Neural cell (in vitro differentiated cells): ENCODE results near the gene C22orf23.

Experiments used
- EP300 ChIP-seq: fragments of 450-650 bp; conservative IDR thresholded peaks from 2 replicates; pipeline ENCODE4 v1.6.1; 2014; ENCODE audit warnings: antibody characterized with exemption, mild to moderate bottlenecking, moderate library complexity; ENCODE audit not compliant: poor library complexity, severe bottlenecking
- RAD21 ChIP-seq: fragments of 450-650 bp; conservative IDR thresholded peaks from 2 replicates; pipeline ENCODE4 v1.6.1; 2014; ENCODE audit warnings: antibody characterized with exemption, mild to moderate bottlenecking, moderate library complexity
- TF ChIP-seq, protein P1 (sequence below): fragments of 450-650 bp; IDR thresholded peaks from 2 replicates; pipeline ENCODE4 v1.5.1; 2014; ENCODE audit warnings: antibody characterized with exemption, mild to moderate bottlenecking, moderate library complexity; ENCODE audit not compliant: poor library complexity, severe bottlenecking
- TF ChIP-seq, protein P2 (sequence below): IDR thresholded peaks from 2 replicates; pipeline ENCODE4 v1.6.1; 2012; ENCODE audit warnings: borderline replicate concordance

DNA sequence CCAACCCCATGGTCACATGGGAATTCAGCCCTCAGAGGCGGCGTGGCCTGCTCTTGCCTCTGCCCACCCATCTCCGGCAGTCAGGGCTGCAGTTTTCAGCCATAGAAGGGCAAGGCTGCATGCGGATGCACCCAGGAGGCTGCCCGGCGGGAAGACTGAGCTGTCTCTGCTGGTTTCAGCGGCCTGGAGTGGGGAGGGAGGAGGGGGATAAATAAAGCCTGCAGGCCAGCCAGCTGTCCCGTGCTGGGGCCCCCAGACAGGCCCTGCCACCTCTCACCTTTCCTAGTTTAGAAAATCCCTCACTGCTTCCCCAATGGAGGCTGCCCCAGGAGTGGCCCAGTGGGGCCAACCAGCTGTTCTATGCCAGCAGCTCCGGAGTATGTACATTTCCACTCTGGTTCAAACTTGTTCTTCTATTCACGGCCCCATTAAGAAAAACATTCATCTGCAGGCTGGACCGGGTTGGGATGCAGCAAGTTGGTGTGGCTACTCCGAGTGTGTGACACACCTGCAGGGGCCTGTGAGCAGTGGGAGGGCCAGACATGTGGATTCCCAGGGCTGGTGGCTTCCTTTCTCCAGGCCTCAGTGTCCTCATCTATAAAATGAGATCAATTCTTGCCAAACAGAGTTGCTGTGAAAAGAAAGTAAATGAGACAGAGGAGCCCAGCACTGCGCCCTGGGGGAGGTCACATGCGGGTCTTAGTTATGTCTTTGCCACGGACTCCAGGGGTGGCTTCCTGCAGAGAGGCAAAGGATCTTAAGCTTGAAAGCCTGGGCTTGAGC lies 42.3 kb downstream of the C22orf23 start:
- TF ChIP-seq, protein P1, sequence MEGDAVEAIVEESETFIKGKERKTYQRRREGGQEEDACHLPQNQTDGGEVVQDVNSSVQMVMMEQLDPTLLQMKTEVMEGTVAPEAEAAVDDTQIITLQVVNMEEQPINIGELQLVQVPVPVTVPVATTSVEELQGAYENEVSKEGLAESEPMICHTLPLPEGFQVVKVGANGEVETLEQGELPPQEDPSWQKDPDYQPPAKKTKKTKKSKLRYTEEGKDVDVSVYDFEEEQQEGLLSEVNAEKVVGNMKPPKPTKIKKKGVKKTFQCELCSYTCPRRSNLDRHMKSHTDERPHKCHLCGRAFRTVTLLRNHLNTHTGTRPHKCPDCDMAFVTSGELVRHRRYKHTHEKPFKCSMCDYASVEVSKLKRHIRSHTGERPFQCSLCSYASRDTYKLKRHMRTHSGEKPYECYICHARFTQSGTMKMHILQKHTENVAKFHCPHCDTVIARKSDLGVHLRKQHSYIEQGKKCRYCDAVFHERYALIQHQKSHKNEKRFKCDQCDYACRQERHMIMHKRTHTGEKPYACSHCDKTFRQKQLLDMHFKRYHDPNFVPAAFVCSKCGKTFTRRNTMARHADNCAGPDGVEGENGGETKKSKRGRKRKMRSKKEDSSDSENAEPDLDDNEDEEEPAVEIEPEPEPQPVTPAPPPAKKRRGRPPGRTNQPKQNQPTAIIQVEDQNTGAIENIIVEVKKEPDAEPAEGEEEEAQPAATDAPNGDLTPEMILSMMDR, result no peak
- no peak for TF ChIP-seq EP300
- TF ChIP-seq, protein P2, sequence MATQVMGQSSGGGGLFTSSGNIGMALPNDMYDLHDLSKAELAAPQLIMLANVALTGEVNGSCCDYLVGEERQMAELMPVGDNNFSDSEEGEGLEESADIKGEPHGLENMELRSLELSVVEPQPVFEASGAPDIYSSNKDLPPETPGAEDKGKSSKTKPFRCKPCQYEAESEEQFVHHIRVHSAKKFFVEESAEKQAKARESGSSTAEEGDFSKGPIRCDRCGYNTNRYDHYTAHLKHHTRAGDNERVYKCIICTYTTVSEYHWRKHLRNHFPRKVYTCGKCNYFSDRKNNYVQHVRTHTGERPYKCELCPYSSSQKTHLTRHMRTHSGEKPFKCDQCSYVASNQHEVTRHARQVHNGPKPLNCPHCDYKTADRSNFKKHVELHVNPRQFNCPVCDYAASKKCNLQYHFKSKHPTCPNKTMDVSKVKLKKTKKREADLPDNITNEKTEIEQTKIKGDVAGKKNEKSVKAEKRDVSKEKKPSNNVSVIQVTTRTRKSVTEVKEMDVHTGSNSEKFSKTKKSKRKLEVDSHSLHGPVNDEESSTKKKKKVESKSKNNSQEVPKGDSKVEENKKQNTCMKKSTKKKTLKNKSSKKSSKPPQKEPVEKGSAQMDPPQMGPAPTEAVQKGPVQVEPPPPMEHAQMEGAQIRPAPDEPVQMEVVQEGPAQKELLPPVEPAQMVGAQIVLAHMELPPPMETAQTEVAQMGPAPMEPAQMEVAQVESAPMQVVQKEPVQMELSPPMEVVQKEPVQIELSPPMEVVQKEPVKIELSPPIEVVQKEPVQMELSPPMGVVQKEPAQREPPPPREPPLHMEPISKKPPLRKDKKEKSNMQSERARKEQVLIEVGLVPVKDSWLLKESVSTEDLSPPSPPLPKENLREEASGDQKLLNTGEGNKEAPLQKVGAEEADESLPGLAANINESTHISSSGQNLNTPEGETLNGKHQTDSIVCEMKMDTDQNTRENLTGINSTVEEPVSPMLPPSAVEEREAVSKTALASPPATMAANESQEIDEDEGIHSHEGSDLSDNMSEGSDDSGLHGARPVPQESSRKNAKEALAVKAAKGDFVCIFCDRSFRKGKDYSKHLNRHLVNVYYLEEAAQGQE, result no peak
- TF ChIP-seq RAD21, result no peak
